Islet precursor cell (in vitro differentiated cells): Measurements from ENCODE around the gene CD86.
"Not testable (repeated sequence)": the region's sequence is repeated elsewhere in the genome, so short reads cannot be mapped to it uniquely, and the experiment has no call there.

Experiments
- DNase-seq: peaks from one replicate; pipeline ENCODE4 v3.0.0-alpha.2; 2018

CD86 gene

GRCh38 chr3:122164983-122165382, 109.8 kb downstream of the CD86 start:
- not testable (repeated sequence) for DNase-seq

- no peak for DNase-seq
Observed at GRCh38 chr3:122167630-122168029, 112.5 kb downstream of the CD86 start.

GRCh38 chr3:122168044-122168443, 112.9 kb downstream of the CD86 start:
- DNase-seq: no peak

GRCh38 chr3:122169911-122170310, 114.7 kb downstream of the CD86 start:
- no peak for DNase-seq
